Hepatocyte (in vitro differentiated cells): ENCODE data around the gene MARK3.

ENCODE experiments used
- EZH2 ChIP-seq: fragments of 200-600 bp; sonication (generic); IDR thresholded peaks from 2 replicates; pipeline ENCODE4 v1.6.1; 2016; ENCODE audit warnings: antibody characterized with exemption, mild to moderate bottlenecking, borderline replicate concordance
- EZH2phosphoT487 ChIP-seq: fragments of 200-600 bp; sonication (generic); IDR thresholded peaks from one replicate; pipeline ENCODE4 v1.6.1; 2018; ENCODE audit warnings: antibody characterized with exemption, mild to moderate bottlenecking, low read depth, moderate library complexity; ENCODE audit not compliant: unreplicated experiment, severe bottlenecking
- TF ChIP-seq, protein P1 (sequence below): fragments of 200-600 bp; sonication (generic); IDR thresholded peaks from 2 replicates; pipeline ENCODE4 v1.5.1; 2016; ENCODE audit warnings: antibody characterized with exemption, mild to moderate bottlenecking; ENCODE audit not compliant: poor library complexity

DNA sequence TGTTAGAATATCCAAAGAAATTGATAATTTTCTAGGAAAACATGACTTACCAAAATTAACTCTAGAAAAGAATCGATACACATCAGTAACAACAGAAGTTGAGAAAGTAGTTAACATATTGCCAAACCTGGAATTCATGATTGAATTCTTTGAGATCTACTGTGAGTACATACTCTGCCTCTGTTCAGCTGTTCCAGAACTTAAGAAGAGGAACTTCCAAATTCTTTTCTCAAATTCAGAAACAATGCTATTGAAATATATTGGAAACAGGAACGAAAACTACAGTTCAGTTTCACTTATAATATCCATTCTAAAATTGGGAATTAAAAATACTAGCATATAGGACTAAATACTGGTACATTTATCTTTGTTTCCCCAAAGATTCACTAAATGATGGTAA is 57.9 kb downstream of the MARK3 start:
- TF ChIP-seq, protein P1, sequence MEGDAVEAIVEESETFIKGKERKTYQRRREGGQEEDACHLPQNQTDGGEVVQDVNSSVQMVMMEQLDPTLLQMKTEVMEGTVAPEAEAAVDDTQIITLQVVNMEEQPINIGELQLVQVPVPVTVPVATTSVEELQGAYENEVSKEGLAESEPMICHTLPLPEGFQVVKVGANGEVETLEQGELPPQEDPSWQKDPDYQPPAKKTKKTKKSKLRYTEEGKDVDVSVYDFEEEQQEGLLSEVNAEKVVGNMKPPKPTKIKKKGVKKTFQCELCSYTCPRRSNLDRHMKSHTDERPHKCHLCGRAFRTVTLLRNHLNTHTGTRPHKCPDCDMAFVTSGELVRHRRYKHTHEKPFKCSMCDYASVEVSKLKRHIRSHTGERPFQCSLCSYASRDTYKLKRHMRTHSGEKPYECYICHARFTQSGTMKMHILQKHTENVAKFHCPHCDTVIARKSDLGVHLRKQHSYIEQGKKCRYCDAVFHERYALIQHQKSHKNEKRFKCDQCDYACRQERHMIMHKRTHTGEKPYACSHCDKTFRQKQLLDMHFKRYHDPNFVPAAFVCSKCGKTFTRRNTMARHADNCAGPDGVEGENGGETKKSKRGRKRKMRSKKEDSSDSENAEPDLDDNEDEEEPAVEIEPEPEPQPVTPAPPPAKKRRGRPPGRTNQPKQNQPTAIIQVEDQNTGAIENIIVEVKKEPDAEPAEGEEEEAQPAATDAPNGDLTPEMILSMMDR, result no peak
- TF ChIP-seq EZH2phosphoT487 (no peak), EZH2 (no peak)
